ENCODE results near the gene TRAK2.
"Not testable (repeated sequence)": the region's sequence is repeated elsewhere in the genome, so short reads cannot be mapped to it uniquely, and the experiment has no call there.

The TRAK2 gene

GRCh38 chr2:201450954-201451291 lies 335 bp downstream of the TRAK2 start:
- no peak for DNase-seq

- DNase-seq = no peak
These were observed 2.6 kb downstream of the TRAK2 start for GRCh38 chr2:201448701-201449100.

GRCh38 chr2:201448061-201448460 lies 3.2 kb downstream of the TRAK2 start:
- no peak for DNase-seq

- DNase-seq = no peak
These were observed 4.2 kb downstream of the TRAK2 start for GRCh38 chr2:201447086-201447485.

- DNase-seq = no peak
These were observed 6.4 kb downstream of the TRAK2 start for GRCh38 chr2:201444746-201445465.

- DNase-seq = no peak
These were observed 9.8 kb downstream of the TRAK2 start for GRCh38 chr2:201441409-201441808.

GRCh38 chr2:201440182-201440581 lies 11.1 kb downstream of the TRAK2 start:
- DNase-seq = no peak

- not testable (repeated sequence) for DNase-seq
These were observed 11.8 kb downstream of the TRAK2 start for GRCh38 chr2:201439336-201439922.

- DNase-seq = no peak
These were observed 15.1 kb downstream of the TRAK2 start for GRCh38 chr2:201436141-201436540.

GRCh38 chr2:201433394-201433995 lies 17.8 kb downstream of the TRAK2 start:
- DNase-seq = no peak

GRCh38 chr2:201432621-201433393 lies 18.5 kb downstream of the TRAK2 start:
- DNase-seq = no peak

- no peak for DNase-seq
These were observed 19.1 kb downstream of the TRAK2 start for GRCh38 chr2:201432038-201432620.

GRCh38 chr2:201430839-201431238 lies 20.4 kb downstream of the TRAK2 start:
- DNase-seq = no peak

- DNase-seq = not testable (repeated sequence)
These were observed 20.9 kb downstream of the TRAK2 start for GRCh38 chr2:201430322-201430721.

GRCh38 chr2:201429835-201430234 lies 21.4 kb downstream of the TRAK2 start:
- DNase-seq = not testable (repeated sequence)

GRCh38 chr2:201428366-201428765 lies 22.9 kb downstream of the TRAK2 start:
- not testable (repeated sequence) for DNase-seq

GRCh38 chr2:201425952-201426351 lies 25.3 kb downstream of the TRAK2 start:
- DNase-seq = no peak

GRCh38 chr2:201420442-201421113 lies 30.7 kb downstream of the TRAK2 start:
- DNase-seq = no peak

- no peak for DNase-seq
These were observed 31.3 kb downstream of the TRAK2 start for GRCh38 chr2:201419986-201420385.

- DNase-seq = no peak
These were observed 32.1 kb downstream of the TRAK2 start for GRCh38 chr2:201419057-201419635.

GRCh38 chr2:201415149-201415548 lies 36.1 kb downstream of the TRAK2 start:
- no peak for DNase-seq

Measured in cerebellar nuclear complex (tissue), 1 donor.